Type B pancreatic cell (in vitro differentiated cells): Measurements from ENCODE around the gene TMEM165. TPM values are rescaled to one million over a fixed set of nuclear protein-coding genes. Genes with fewer than 3 reads are reported as not detected.

ENCODE experiments used
- DNase-seq: peaks from one replicate; pipeline ENCODE4 v3.0.0; 2021; ENCODE audit warnings: mixed read lengths; ENCODE audit not compliant: unreplicated experiment; ENCODE audit errors: extremely low spot score
- H3K27ac Mint-ChIP-seq: 2 replicates; pipeline ENCODE4 v1.8.0; 2021; ENCODE audit warnings: mild to moderate bottlenecking, mixed read lengths
- H3K27me3 Mint-ChIP-seq: 2 replicates; pipeline ENCODE4 v1.8.0; 2021; ENCODE audit warnings: mixed read lengths
- H3K36me3 Mint-ChIP-seq: 2 replicates; pipeline ENCODE4 v1.8.0; 2021; ENCODE audit warnings: mixed read lengths
- H3K4me1 Mint-ChIP-seq: one replicate; pipeline ENCODE4 v1.8.0; 2021; ENCODE audit warnings: mixed read lengths; ENCODE audit not compliant: unreplicated experiment
- H3K4me3 Mint-ChIP-seq: 2 replicates; pipeline ENCODE4 v1.8.0; 2021; ENCODE audit warnings: mild to moderate bottlenecking, mixed read lengths
- H3K9me3 Mint-ChIP-seq: 2 replicates; pipeline ENCODE4 v1.8.0; 2021; ENCODE audit warnings: mixed read lengths
- total RNA-seq: library from RNA; stranded (reverse); gene quantifications from 2 replicates; pipeline ENCODE4 v1.2.1, GENCODE V29; 2021; ENCODE audit warnings: low replicate concordance
- TF ChIP-seq, protein P1 (sequence below): fragments of 200-600 bp; sonication (generic); conservative IDR thresholded peaks from 2 replicates; pipeline ENCODE4 v1.5.0; 2021; ENCODE audit warnings: antibody characterized with exemption, mild to moderate bottlenecking

The TMEM165 gene
- total RNA-seq, 1 donor from 2014 or later, result 69.2 TPM

DNA sequence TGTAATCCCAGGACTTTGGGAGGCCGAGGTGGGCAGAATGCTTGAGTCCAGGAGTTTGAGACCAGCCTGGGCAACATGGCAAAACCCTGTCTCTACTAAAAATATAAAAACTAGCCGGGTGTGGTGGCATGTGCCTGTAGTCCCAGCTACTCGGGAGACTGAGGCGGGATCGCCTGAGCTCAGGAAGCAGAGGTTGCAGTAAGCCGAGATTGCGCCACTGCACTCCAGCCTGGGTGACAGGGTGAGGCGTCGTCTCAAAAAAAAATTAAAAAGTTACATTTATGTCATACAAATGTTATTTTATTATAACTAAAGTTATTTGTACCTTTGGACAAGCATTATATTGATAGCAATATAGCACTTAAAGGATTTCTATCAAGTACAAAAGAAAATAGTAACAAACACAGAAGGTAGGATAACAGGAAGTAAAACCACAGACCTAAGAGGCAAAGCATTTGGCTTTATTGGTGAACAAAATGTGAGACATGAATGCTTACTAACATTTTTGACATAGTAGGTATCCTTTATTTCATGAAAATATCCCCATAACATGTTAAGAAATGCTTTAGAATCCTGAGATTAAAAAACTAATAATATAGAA lies 51.5 kb downstream of the TMEM165 start:
- no peak overlapping the region for H3K27ac Mint-ChIP-seq
- no peaks in the 10 kb centered on the region for H3K27me3 Mint-ChIP-seq
- H3K4me3 Mint-ChIP-seq, result no peak overlapping the region
- no peaks in the 10 kb centered on the region for H3K4me1 Mint-ChIP-seq
- TF ChIP-seq, protein P1, sequence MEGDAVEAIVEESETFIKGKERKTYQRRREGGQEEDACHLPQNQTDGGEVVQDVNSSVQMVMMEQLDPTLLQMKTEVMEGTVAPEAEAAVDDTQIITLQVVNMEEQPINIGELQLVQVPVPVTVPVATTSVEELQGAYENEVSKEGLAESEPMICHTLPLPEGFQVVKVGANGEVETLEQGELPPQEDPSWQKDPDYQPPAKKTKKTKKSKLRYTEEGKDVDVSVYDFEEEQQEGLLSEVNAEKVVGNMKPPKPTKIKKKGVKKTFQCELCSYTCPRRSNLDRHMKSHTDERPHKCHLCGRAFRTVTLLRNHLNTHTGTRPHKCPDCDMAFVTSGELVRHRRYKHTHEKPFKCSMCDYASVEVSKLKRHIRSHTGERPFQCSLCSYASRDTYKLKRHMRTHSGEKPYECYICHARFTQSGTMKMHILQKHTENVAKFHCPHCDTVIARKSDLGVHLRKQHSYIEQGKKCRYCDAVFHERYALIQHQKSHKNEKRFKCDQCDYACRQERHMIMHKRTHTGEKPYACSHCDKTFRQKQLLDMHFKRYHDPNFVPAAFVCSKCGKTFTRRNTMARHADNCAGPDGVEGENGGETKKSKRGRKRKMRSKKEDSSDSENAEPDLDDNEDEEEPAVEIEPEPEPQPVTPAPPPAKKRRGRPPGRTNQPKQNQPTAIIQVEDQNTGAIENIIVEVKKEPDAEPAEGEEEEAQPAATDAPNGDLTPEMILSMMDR, result no peak
- H3K36me3 Mint-ChIP-seq, result peaks cover 26% of the 10 kb centered on the region
- DNase-seq, result no peak
- H3K9me3 Mint-ChIP-seq, result no peaks in the 10 kb centered on the region

DNA sequence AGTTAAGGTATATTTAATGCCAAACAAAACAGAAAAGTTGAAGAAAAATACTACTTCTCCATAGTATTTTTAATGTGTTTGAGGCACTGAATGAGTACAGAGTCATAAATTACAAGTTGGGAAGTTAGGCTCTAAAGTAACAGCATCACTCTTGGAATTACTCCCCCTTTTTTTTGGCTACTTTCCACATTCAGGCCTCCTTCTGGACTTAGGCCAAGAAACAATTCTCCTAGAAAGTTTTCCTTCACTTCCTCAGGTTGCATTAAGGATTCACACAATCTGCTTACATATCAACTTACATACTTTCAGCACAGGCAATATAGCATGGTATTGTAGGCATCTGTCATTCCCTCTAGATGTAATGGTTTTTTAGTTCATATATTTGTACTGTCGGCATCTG lies 52.1 kb downstream of the TMEM165 start:
- Mint-ChIP-seq H3K27ac (no peak overlapping the region), H3K4me1 (no peaks in the 10 kb centered on the region), H3K9me3 (no peaks in the 10 kb centered on the region), H3K4me3 (no peak overlapping the region), H3K36me3 (peaks cover 25% of the 10 kb centered on the region), H3K27me3 (no peaks in the 10 kb centered on the region)
- no peak for DNase-seq
- TF ChIP-seq, protein P1, result no peak

DNA sequence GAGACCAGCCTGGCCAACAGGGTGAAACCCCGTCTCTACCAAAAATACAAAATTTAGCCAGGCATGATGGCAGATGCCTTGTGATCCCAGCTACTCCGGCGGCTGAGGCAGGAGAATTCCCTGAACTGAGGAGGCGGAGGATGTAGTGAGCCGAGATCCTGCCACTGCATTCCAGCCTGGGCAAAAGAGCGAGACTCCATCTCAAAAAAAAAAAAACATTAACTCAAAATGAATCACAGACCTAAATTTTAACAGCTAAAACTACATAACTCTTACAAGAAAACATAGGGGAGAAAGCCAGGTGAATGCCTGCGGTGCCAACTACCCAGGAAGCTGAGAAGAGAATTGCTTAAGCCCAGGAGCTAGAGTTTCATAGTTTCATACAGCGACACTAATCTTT lies 54.8 kb downstream of the TMEM165 start:
- no peak overlapping the region for H3K27ac Mint-ChIP-seq
- H3K27me3 Mint-ChIP-seq, result no peaks in the 10 kb centered on the region
- TF ChIP-seq, protein P1, result no peak
- H3K4me3 Mint-ChIP-seq, result no peak overlapping the region
- no peak for DNase-seq
- peaks cover 25% of the 10 kb centered on the region for H3K36me3 Mint-ChIP-seq
- H3K4me1 Mint-ChIP-seq, result no peaks in the 10 kb centered on the region
- no peaks in the 10 kb centered on the region for H3K9me3 Mint-ChIP-seq

DNA sequence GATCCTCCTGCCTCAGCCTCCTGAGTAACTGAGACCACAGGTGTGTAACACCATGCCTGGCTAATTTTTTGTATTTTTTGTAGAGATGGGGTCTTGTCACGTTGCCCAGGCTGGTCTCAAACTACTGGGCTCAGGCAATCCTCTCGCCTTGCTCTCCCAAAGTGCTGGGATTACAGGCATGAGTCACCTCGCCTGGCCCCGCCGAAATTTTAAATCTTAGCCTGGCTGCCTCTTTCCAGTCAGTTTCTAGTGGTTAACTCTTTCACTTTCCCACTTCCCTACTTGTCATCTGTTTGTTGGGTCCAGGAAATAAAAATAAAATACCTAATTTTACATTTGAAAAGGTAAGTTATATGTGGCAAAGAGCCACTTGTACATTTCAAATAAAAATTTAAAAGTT lies 62.4 kb downstream of the TMEM165 start:
- DNase-seq, result no peak
- H3K27me3 Mint-ChIP-seq, result no peaks in the 10 kb centered on the region
- no peaks in the 10 kb centered on the region for H3K4me1 Mint-ChIP-seq
- H3K36me3 Mint-ChIP-seq, result peaks cover 17% of the 10 kb centered on the region
- TF ChIP-seq, protein P1, result no peak
- H3K27ac Mint-ChIP-seq, result no peak overlapping the region
- H3K9me3 Mint-ChIP-seq, result no peaks in the 10 kb centered on the region
- no peak overlapping the region for H3K4me3 Mint-ChIP-seq

DNA sequence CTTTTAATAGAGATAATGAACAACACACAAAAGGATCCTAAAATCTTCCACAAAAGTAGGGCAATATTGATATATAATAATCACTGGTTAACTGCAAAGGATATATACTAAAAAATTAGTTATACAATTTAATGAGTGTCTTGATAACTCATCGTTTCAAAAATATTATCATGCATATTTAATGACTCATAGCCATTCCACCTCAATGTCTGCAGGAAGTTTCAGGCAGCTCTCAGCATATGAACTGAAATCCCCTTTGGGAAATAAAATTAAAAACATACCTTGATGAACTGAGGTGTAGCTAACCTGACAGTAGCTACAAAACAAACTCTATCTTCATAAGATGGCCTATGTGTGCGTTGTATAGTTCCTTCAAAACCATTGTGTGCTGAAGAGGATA lies 62.9 kb downstream of the TMEM165 start:
- no peaks in the 10 kb centered on the region for H3K9me3 Mint-ChIP-seq

More for the DNA sequence above, 62.9 kb downstream of the TMEM165 start:
- no peak overlapping the region for H3K4me3 Mint-ChIP-seq
- no peaks in the 10 kb centered on the region for H3K27me3 Mint-ChIP-seq
- no peak overlapping the region for H3K27ac Mint-ChIP-seq
- DNase-seq, result no peak
- H3K4me1 Mint-ChIP-seq, result no peaks in the 10 kb centered on the region
- H3K36me3 Mint-ChIP-seq, result peaks cover 17% of the 10 kb centered on the region
- TF ChIP-seq, protein P1, result no peak
